Posterior cingulate gyrus (tissue), 11 donors: Measurements from ENCODE around the gene SH2B3.

Source experiments
- DNase-seq, 10 donors: peaks; one replicate each; pipeline versions ENCODE4 v3.0.0 to v3.0.0-alpha.2; 2020 to 2021; ENCODE audit warnings: mixed read lengths in 3 of 10
- intact Hi-C: fragments of 100-400 bp; cut with DNase I; formaldehyde crosslinking; loops from one replicate; pipeline ENCODE4 v1.15.1; 2023

Gene SH2B3

DNA sequence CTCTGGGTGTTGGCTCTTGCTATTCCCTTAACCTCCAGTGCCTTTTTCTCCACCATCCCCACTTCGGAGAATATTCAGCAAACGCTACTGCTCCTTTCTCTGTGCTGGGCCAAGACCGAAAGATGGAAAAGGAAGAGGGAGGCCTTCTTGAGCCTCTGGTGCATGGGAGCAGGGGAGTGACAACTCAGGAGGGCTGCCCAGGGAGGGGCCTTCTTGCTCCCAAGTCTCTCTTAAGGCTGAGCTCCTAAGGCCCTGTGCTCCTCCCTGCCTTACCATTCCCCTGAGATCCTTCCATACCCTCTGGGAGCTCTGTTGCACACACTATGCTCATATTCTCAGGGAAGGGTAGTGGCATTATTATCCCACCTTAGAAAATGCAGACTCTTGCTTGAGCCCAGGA, 34.9 kb downstream of the SH2B3 start:
- intact Hi-C loops: no loop called here
- DNase-seq: peak in 1 of 10 donors; percentile 31

DNA sequence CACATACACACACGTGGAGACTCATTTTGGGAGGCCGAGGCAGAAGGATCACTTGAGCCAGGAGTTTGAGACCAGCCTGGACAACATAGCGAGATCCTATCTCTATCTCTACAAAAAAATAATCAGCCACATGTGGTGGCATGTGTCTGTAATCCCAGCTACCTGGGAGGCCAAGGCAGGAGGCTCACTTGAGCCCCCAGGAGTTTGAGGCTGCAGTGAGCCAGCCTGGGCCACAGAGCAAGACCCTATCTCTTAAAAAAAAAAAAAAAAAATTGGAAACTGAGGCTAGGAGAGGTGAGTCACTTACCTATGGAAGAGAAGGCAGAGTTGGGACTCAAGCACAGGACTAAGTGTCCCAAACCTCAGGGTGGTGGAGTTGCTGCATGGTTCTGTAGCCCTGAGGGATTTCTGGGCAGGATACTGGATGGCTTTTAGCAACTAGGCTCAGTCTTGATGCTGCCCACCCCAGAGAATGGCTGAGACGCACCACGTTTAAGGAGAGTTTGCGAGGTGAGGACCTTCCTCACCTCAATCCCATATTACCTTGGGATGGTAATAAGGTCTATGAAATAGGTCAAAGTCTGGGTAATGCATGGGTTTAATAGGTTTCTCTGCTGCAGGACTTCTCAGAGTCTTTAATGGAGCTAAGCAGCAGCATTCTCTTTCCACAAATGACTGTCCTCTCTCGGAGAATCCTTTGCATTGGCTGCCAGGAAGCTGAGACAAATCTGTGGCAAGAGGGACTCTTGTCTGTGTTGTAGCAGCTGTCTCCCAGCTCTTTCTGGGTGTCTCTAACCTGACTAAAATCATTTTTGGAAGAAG, 35.6 kb downstream of the SH2B3 start:
- DNase-seq: peak in 2 of 10 donors; percentile 8 to 54
- intact Hi-C loops: no loop called here

DNA sequence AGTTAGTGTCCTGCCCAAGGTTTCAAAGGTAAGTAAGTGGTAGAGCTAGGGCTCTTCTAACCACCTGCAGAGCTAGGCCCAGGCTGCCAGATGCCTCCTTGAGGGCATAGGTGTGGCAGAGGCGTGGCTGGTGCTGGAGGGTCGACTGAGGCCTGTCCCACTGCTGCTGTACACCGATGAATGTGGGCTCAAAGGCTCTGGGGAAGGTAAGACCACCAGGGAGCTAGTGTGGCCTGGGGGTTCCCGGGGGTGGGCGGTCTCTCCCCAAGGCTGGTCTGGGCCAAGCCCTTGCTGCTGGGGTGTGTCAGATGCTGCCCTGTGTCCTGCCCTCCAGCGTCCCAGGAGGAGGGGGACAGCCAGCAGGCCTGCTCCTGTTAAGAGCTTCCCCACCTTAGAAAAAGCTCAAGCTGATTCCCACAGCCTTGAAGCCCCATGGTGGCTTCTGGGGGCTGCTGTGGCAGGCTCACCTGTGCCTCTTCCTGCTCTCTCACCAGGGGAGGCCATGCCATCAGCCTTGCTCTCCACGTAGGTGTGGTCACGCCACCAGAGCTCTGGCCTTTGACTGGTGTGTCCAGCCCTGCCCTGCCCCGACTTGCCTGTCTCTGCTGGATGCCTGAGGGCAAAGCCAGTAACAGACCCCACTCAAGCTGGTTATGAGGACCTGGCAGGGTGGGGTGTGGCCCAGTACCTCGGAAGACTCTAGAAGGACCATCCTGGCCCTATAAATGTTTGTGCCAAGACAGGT, 36.8 kb downstream of the SH2B3 start:
- peak in 2 of 10 donors; percentile 57 to 79 for DNase-seq
- intact Hi-C loops: no loop called here

DNA sequence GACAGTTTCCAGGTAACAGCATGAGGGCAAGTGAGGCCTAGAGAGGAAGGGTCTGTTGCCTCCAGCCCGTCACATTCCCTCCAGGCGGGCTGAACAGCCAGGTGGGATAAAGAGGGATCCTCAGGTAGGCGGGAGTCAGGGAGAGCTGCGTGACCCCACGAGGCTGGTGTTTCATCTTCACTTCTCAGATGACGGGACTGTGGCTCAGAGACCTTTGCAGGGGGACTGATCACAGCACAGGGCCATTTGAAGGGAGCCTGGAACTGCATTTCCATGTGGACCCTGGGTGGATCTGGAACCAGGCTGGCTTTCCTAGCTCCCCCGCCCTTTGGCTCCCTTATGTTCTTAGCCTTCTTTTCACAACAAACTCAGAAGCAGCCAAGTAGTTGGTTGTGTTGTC, 37.4 kb downstream of the SH2B3 start:
- intact Hi-C loops: no loop called here
- DNase-seq: peak in 2 of 10 donors; percentile 33 to 52

DNA sequence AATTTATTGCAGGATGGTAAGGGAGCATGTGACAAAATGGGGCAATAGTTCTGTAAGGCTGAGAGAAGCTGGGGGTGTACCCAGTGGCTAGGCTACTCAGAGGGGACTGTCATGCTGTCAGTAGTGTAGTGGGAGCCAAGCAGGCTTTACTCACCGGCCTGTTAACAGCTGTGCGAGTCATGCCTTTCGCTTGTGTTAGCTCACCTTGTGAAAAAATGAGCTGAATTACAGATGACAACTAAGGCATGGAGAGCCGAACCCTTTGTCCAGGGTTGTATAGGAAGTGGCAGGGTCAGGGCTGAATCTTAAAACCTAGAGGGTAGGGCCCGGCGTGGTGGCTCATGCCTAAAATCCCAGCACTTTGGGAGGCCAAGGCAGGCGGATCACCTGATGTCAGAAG, 37.9 kb downstream of the SH2B3 start:
- peak in 3 of 10 donors; percentile 6 to 66 (median 62) for DNase-seq
- intact Hi-C loops: no loop called here

DNA sequence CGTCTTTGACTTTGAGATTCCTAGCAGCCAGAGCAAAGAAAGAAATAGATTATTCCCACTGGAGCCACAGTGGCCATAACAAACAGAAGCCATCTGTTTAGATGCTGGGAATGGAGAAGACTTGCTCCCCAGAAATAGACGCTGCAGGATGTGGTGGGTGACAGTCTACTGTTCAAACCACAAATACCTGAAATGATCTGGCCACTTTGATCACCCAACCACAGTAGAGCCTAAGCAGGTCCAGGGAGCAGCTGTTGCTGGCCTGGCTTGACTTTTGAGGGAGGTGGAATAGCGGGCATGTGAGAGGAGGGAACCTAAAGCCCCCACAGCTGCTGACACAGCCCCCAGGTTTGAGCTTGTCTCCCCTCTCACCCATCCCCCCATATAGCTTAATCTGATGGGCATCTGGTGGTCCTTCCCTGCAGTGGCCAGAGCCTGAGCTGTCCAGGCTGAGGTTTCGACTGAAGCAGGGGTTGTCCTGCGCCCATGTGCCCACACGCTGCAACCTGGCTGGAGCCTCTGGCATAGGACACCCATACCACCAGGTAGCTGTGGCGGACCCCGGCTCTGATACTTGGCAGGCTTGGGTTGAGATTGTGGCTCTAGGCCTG, 38.7 kb downstream of the SH2B3 start:
- intact Hi-C loops: no loop called here
- DNase-seq: peak in 1 of 10 donors; percentile 1

DNA sequence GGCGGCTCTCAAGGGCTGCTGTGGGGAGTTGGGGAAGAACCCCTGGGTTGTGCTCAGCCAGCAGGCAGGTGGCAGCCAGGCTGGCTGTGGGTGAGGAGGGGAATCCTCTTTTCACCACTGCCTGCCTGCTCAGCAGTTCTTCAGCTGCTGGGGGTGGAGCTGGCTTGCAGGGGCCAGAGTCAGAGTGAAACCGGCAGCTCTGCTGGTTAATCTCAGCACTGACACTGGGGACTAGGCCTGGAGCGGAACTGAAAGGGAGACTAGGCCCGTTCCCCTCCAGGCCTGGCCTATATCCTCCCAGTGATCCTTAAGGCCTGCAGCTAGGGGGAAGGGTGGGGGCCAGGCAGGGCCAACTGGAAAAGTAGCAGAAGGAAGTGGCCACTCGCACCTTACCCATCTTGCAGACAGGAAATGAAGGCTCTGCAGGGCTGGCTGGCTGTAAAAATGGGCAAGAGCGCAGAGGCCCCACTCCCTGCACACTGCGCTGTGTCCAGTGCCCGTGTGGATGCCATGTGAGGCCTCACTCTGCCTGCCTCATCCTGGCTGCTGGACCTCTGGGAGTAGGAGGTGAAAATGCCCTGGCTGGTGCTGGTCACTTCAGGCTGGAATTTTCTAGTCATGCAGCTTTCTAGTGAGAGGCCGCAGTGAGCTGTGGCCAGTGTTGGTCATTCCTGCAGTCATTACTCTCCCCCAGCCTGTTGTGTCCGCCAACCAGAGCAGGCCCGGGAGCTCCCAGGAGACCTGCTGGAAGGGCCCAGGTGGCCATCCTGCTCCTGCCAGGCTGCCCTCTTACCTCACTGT, 39.4 kb downstream of the SH2B3 start:
- intact Hi-C loops: no loop called here
- DNase-seq: peak; percentile 30 to 92 (median 52)

DNA sequence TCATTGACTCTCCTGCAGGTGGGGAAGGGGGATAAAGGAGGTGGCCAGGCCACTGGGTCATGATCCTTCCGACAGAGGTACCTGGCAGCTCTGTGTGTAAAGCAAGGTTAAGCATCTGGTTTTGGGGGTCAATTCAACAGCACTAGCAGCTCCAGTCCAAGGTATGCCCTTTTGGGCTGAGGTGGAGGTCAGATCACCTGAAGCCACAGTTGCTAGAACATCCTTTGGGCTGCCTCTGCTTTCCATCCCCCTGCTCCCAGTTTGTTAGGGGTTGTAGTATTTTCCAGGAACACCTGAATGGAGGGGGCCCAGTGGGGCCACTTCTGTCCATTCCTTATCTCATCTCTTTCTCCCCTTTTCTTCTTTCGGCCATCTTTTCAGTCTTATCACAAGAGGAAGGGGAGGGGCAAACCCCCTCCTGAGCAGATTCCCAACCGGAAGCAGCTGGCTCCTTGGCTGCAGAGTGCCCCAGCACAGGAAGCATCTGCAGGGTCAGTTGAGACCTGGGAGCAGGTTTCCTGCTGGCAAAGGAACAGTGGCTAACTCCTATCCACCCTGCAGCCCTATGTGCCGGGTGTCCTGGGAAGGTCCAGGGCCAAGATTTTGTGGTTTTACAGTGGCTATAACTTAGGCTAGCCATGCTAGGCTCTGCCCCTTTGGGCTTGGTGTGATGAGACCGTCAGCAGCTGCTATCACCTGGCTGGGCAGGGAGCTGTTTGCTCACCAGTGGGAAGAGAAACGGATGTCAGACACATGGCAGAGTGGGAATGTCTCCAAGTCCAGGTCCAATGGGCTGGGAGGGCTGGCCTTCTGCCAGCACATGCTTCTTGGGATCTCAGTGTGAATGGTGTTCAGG, 40.2 kb downstream of the SH2B3 start:
- intact Hi-C loops: no loop called here
- DNase-seq: peak in 4 of 10 donors; percentile 8 to 85 (median 46)

DNA sequence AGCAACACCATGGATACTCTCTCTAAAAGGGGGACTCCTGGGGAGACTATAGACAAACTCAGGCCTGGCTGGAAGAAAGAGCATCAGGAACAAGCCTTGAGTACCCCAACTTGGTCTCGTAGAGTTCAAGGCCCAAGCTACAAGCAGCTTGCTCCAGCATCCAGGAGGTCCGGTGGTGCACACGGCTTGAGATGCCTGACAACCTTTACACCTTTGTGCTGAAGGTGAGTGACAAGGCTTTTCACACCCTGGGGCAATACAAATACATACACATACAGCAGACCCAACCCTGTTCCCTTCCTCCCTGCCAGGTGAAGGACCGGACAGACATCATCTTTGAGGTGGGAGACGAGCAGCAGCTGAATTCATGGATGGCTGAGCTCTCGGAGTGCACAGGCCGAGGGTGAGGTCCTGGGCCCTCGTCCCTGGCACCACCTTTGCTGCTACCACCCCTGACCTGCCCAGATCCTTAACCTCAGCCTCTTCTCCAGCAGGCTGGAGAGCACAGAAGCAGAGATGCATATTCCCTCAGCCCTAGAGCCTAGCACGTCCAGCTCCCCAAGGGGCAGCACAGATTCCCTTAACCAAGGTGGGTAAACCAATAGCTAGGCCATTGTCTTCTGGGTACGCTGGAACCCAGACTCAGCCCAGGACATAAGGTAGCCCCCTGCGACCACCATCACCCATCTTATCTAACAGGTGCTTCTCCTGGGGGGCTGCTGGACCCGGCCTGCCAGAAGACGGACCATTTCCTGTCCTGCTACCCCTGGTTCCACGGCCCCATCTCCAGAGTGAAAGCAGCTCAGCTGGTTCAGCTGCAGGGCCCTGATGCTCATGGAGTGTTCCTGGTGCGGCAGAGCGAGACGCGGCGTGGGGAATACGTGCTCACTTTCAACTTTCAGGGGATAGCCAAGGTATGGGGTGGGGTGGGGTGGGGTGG, 41.2 kb downstream of the SH2B3 start:
- intact Hi-C loops: no loop called here
- DNase-seq: peak in 4 of 10 donors; percentile 3 to 54 (median 28)

DNA sequence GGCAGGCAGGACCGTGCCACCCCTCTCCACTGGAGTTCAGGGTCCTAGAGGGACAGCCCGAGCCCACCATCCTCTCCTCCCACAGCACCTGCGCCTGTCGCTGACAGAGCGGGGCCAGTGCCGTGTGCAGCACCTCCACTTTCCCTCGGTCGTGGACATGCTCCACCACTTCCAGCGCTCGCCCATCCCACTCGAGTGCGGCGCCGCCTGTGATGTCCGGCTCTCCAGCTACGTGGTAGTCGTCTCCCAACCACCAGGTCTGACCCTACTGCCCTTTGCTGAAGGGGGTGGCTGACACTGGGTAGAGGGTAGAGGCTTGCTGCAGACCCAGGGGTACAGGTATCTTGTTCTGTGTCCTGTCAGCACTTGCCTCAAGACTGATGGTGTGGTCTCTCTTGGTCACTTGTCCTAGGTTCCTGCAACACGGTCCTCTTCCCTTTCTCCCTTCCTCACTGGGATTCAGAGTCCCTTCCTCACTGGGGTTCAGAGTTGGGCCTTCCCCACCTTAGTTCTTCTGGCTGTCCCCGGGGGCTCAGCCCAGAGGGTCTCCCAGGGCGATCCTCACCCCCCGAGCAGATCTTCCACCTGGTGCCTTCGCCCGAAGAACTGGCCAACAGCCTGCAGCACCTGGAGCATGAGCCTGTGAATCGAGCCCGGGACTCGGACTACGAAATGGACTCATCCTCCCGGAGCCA, 42.0 kb downstream of the SH2B3 start:
- peak in 5 of 10 donors; percentile 6 to 74 (median 73) for DNase-seq
- intact Hi-C loops: no loop called here

DNA sequence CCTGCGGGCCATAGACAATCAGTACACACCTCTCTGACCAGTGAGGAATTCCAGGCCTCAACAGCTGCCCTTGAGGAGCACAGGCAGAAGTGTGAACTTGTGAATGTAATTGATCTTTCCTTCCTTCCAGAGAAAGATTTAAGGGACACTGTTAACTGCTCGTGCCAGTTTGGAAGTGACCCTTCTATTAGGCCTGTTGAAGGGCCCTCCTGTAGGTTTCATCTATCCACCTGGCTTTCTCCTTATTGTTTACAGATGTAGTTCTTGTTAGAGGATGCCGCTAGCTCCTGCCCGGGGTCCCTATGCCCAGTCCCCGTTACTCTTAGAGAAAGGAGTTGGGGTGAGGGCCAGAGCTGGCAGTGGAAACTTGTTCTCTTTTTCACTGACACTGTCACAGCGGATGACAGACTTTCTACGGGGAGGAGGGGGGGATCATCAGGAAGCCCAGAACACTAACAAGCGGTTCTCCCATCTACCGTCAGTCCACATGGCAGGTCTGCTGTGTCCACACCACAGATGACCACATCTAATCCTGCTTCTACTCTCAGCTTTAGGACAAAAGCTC, 42.6 kb downstream of the SH2B3 start:
- intact Hi-C loops: no loop called here

DNA sequence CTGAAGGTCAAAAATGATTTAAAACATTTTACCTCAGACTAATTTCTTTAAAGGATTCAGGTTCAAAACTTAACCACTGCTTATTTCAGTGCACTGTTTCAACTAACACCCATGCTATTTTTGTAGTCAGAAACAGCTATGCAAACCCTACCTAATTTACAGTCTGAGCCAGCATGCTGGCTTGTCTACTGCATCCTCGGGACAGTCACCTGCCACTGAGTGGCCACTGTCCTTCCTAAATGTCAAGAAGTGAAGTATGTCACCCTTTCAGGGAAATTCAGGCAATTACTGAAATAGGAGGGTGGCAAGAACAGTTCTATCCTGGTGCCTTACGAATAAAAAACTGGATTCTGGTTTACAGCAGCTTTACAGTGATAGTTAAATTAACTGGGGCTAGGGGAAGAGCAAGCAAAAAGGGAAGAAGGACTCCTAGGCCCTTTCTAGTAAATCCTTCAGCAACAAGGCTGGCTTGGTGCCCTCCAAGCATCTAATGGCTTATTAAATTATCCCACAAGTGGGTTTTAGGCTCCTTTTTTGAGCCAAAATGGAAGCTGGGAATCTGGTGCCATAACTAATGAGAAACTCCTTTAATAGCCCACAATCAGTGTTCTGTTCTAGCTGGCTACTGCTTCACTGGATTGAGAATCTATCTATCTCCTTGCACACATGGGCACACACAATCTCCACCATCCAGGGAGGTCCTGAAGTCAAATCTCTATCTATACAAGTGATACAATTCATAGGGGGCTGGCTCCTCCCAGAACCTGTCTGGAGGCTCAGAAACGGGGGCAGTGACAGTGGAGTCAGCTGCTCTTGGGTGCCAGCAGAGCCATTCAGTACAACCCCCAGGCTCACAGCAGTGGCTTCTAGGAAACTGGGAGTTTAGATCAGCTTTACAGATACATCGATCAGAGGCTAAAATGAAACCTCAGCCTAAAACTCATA, 43.4 kb downstream of the SH2B3 start:
- DNase-seq: peak in 3 of 10 donors; percentile 7 to 43 (median 14)
- intact Hi-C loops: no loop called here

More for the DNA sequence above, 42.6 kb downstream of the SH2B3 start:
- peak in 2 of 10 donors; percentile 6 to 16 for DNase-seq

DNA sequence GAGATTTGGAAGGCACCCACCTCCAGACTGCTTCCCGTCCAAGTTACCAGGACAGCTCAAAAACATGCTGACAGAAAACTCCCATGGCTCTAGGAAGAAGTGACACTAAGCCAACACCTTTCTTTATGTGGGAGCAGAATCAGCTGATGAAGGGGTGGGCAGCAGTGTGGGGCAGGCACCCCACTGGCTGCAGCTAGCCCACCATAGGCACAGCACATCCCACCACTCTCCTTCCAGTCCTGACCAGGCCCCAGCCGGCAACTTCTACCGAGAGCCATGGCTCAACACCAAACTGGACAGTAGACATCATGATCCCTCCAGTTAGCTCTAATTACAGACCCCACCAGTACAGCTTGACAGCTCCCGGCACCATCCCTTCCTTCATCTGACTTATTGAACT, 45.0 kb downstream of the SH2B3 start:
- DNase-seq: peak in 2 of 10 donors; percentile 5 to 49
- intact Hi-C loops: loop anchor here (1.0 to 2.0 kb wide), 2 partner anchors 44 to 53 kb away; no protein-coding TSS in a partner anchor

DNA sequence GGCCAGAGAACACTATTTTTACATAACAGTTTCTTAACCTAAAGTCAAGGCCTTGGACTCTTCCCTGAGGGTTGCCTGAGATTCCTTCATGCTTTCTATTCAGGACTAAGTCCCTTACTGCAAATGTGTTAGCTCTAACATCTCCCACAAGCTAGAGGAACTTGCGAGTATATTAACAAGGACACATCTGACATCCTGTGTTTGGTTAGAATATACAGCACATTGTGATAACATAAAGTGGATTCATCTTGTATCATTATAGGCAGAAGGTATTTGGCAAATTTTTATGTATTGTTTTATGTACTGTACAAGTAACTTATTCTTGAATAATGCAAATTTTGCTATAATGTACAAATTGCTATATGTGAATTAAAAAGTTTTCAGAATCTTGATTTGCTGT, 45.5 kb downstream of the SH2B3 start:
- intact Hi-C loops: loop anchor here (1.0 to 2.0 kb wide), 2 partner anchors 44 to 54 kb away; no protein-coding TSS in a partner anchor
- DNase-seq: no peak

DNA sequence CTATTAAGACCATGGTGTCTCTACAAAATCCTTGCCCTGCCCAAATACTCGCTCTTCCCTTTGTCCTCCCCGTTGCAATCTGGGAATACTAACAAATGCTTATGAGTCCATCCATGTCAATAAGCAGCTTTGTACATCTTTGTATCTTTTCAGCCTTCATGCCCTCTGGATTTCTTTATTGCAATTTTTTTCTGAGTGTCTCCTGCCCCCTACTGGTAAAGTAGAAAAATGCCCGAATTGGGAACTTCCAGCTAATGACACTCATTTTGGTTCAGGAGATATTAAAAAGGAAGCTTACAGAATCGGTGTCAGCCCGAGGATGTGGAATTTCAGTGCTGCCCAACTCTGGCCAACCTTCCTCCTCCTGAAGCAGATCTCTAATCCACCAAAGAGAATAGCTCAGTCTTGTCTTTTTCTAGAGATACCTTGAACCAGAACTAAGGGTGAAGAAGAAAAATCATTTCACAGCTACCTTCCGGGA, 46.0 kb downstream of the SH2B3 start:
- intact Hi-C loops: loop anchor here (1.0 to 2.0 kb wide), 2 partner anchors 45 to 54 kb away; no protein-coding TSS in a partner anchor
- no peak for DNase-seq
